Sigmoid colon (tissue), 4 donors: ENCODE measurements around the gene FGF14.

Experiments
- EP300 ChIP-seq, 4 donors: sonication (generic); formaldehyde crosslinking; IDR thresholded peaks; one replicate each; pipeline ENCODE4 v1.6.1; 2017; ENCODE audit warnings: antibody characterized with exemption in 4 of 4
- POLR2A ChIP-seq, 2 donors: fragments of 450-650 bp; IDR thresholded peaks; one replicate each; pipeline ENCODE4 v1.6.1; 2016; ENCODE audit warnings: antibody characterized with exemption in 2 of 2, mild to moderate bottlenecking in 2 of 2, moderate library complexity in 2 of 2
- POLR2AphosphoS5 ChIP-seq, 4 donors: sonication (generic); formaldehyde crosslinking; IDR thresholded peaks; one replicate each; pipeline ENCODE4 v1.6.1; 2017; ENCODE audit warnings: antibody characterized with exemption in 4 of 4
- TF ChIP-seq, protein P1 (sequence below), 4 experiments: fragments of 450-650 bp in 3 of 4; fragments of 200-600 bp in 1 of 4; IDR thresholded peaks; one replicate each; pipeline ENCODE4 v1.5.1; 2016 to 2019; ENCODE audit warnings: antibody characterized with exemption in 4 of 4, mild to moderate bottlenecking in 3 of 4, moderate library complexity in 2 of 4

DNA sequence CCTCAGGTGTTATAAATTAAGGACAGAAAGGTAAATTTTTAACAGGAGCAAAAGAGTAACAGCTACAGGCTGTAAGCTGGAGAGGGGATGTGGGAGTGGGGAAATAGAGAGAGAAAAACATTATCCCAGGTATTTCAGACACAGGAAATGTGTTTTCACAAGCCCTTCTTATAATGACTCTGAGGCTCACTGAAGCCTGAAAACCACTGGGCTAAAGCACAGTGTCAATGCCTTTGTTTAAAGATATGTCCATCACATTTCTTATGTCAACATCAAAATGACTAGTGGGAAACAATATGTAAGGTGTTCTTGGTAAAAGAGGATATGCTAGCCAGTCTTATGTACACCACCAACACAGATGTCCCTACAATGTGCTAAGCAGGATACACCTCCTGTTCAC lies 365.9 kb downstream of the FGF14 start:
- TF ChIP-seq POLR2AphosphoS5 (IDR thresholded peaks at IDR 0.05) (no peak), POLR2A (IDR thresholded peaks at IDR 0.05) (no peak), EP300 (IDR thresholded peaks at IDR 0.05) (no peak)
- TF ChIP-seq, protein P1, sequence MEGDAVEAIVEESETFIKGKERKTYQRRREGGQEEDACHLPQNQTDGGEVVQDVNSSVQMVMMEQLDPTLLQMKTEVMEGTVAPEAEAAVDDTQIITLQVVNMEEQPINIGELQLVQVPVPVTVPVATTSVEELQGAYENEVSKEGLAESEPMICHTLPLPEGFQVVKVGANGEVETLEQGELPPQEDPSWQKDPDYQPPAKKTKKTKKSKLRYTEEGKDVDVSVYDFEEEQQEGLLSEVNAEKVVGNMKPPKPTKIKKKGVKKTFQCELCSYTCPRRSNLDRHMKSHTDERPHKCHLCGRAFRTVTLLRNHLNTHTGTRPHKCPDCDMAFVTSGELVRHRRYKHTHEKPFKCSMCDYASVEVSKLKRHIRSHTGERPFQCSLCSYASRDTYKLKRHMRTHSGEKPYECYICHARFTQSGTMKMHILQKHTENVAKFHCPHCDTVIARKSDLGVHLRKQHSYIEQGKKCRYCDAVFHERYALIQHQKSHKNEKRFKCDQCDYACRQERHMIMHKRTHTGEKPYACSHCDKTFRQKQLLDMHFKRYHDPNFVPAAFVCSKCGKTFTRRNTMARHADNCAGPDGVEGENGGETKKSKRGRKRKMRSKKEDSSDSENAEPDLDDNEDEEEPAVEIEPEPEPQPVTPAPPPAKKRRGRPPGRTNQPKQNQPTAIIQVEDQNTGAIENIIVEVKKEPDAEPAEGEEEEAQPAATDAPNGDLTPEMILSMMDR (IDR thresholded peaks at IDR 0.05) = no peak
